Measurements from ENCODE around the gene ZNF365. TPM values are rescaled to one million over a fixed set of nuclear protein-coding genes. Genes with fewer than 3 reads are reported as not detected.

The ZNF365 gene
- total RNA-seq = under 1 TPM in 2 of 4 donors, not detected in 2; 0.06 to 0.13 TPM
- polyA plus RNA-seq = under 1 TPM in 2 of 3 donors, not detected in 1; 0.10 to 0.19 TPM
- long read RNA-seq, donor 1 = 0 reads
- long read RNA-seq, donor 2 = 0 reads

GRCh38 chr10:62373995-62374861 lies at the start of gene ZNF365:
TSS of gene ZNF365 (plus strand) at chr10:62374369. CDS start at chr10:62376194, 1,825 bp downstream.
- TF ChIP-seq CTCF (IDR thresholded peaks at IDR 0.05) = no peak
- Histone ChIP-seq H3K27ac (no peak within 1 kb of the TSS), H3K27me3 (ENCODE audit: insufficient read depth in 3 of 3, low read length in 2 of 3) (peaks cover 0 to 29% (median 7%) of the 10 kb centered on the region in 3 donors), H3K4me3 (peak within 1 kb of the TSS; percentile 61), H3K4me1 (no peaks in the 10 kb centered on the region), H3K36me3 (ENCODE audit: insufficient read depth in 1 of 2, low read depth in 1 of 2) (no peaks in the 10 kb centered on the region), H3K9me3 (no peaks in the 10 kb centered on the region)
- peak; percentile 17 to 51 for DNase-seq
- peak in 2 of 4 donors; percentile 33 to 49 for ATAC-seq
- intact Hi-C loops (cut with DNase I) = no loop called here
- 0 to 2% (median 1%) methylated on average over 48 to 73 of the region's 73 CpGs for WGBS, 3 donors

GRCh38 chr10:62326176-62326575 lies 48.0 kb upstream of the ZNF365 start:
- TF ChIP-seq CTCF (IDR thresholded peaks at IDR 0.05) = no peak
- Histone ChIP-seq H3K27ac (no peak overlapping the region), H3K36me3 (ENCODE audit: insufficient read depth in 1 of 2, low read depth in 1 of 2) (no peaks in the 10 kb centered on the region), H3K27me3 (ENCODE audit: insufficient read depth in 3 of 3, low read length in 2 of 3) (no peaks in the 10 kb centered on the region), H3K4me1 (no peaks in the 10 kb centered on the region), H3K9me3 (no peaks in the 10 kb centered on the region), H3K4me3 (no peak overlapping the region)
- intact Hi-C loops (cut with DNase I) = no loop called here
- 78 to 85% (median 84%) methylated on average over 1 of the region's 1 CpG for WGBS, 3 donors
- DNase-seq (no peak), ATAC-seq (no peak)

- TF ChIP-seq CTCF (IDR thresholded peaks at IDR 0.05) = no peak
- H3K27me3 ChIP-seq (ENCODE audit: insufficient read depth in 3 of 3, low read length in 2 of 3) = no peaks in the 10 kb centered on the region
- H3K4me1 ChIP-seq = no peaks in the 10 kb centered on the region
- H3K9me3 ChIP-seq = no peaks in the 10 kb centered on the region
- no peak overlapping the region for H3K27ac ChIP-seq
- no peak for DNase-seq
- 59 to 67% (median 65%) methylated on average over 3 of the region's 3 CpGs for WGBS, 3 donors
- ATAC-seq = no peak
- intact Hi-C loops (cut with DNase I) = no loop called here
- H3K36me3 ChIP-seq (ENCODE audit: insufficient read depth in 1 of 2, low read depth in 1 of 2) = no peaks in the 10 kb centered on the region
- H3K4me3 ChIP-seq = no peak overlapping the region
Measured at GRCh38 chr10:62327885-62328284, 46.3 kb upstream of the ZNF365 start.

- intact Hi-C loops (cut with DNase I) = no loop called here
- Histone ChIP-seq H3K4me1 (no peaks in the 10 kb centered on the region), H3K4me3 (no peak overlapping the region), H3K36me3 (ENCODE audit: insufficient read depth in 1 of 2, low read depth in 1 of 2) (no peaks in the 10 kb centered on the region), H3K27me3 (ENCODE audit: insufficient read depth in 3 of 3, low read length in 2 of 3) (no peaks in the 10 kb centered on the region), H3K9me3 (no peaks in the 10 kb centered on the region), H3K27ac (no peak overlapping the region)
- 76 to 91% (median 87%) methylated on average over 1 of the region's 1 CpG for WGBS, 3 donors
- no peak for ATAC-seq
- TF ChIP-seq CTCF (IDR thresholded peaks at IDR 0.05) = no peak
- DNase-seq = no peak
Measured at GRCh38 chr10:62330213-62330612, 44.0 kb upstream of the ZNF365 start.
